B cell (primary cell): ENCODE data around the gene ZNF565. TPM values are rescaled to one million over a fixed set of nuclear protein-coding genes. Genes with fewer than 3 reads are reported as not detected.

Experiments
- ATAC-seq: fragments of 200-7000 bp; cut with Tn5 transposase; one replicate; pipeline ENCODE4 v1.10.0; 2021; ENCODE audit warnings: low read depth, mild to moderate bottlenecking, moderate number of reproducible peaks, moderate library complexity
- CTCF ChIA-PET: fragments of 350-600 bp; sonication (Branson Sonifier 250); formaldehyde crosslinking; loops from one replicate; lab custom pipeline; 2021; ENCODE audit warnings: antibody characterized with exemption, inconsistent platforms; lab: Charles Lee
- POLR2A ChIA-PET: fragments of 350-600 bp; sonication (Branson Sonifier 250); formaldehyde crosslinking; loops from one replicate; lab custom pipeline; 2021; ENCODE audit warnings: antibody characterized with exemption; lab: Charles Lee
- DNase-seq: peaks from one replicate; pipeline ENCODE4 v3.0.0; 2013
- H2AFZ ChIP-seq: 2 replicates; pipeline ENCODE4 v1.6.1; 2012; ENCODE audit warnings: mild to moderate bottlenecking, low read depth, low read length; ENCODE audit not compliant: insufficient read depth, poor library complexity, severe bottlenecking
- H3K27ac ChIP-seq, 2 donors: 1 replicate in 1 of 2; 2 replicates in 1 of 2; pipeline ENCODE4 v1.5.1; 2012 to 2013; ENCODE audit warnings: low read length in 2 of 2, mild to moderate bottlenecking in 2 of 2, moderate library complexity in 1 of 2
- H3K27me3 ChIP-seq, 4 experiments: fragments of 200-600 bp in 1 of 4; sonication (generic) in 1 of 4; replicated peaks in 1 of 4; 1 replicate in 2 of 4; 2 replicates in 2 of 4; pipeline versions ENCODE4 v1.6.1 to v1.7.0; 2013 to 2016; ENCODE audit warnings: low read length in 3 of 4, mild to moderate bottlenecking in 2 of 4, mixed read lengths in 1 of 4, moderate library complexity in 1 of 4; ENCODE audit not compliant: insufficient read depth in 4 of 4, control insufficient read depth in 3 of 4; ENCODE audit errors: control extremely low read depth in 1 of 4
- H3K36me3 ChIP-seq, 2 experiments: replicated peaks in 1 of 2; 1 replicate in 1 of 2; 2 replicates in 1 of 2; pipeline versions ENCODE4 v1.6.1 to v1.7.1; 2013; ENCODE audit warnings: low read length in 1 of 2; ENCODE audit not compliant: insufficient read depth in 2 of 2, control insufficient read depth in 1 of 2; ENCODE audit errors: control extremely low read depth in 1 of 2, extremely low read depth in 1 of 2
- H3K4me1 ChIP-seq, 2 donors: fragments of 200-600 bp in 1 of 2; sonication (generic) in 1 of 2; 1 replicate in 1 of 2; 2 replicates in 1 of 2; pipeline versions ENCODE4 v1.5.1 to v1.6.1; 2013 to 2017; ENCODE audit warnings: low read length in 2 of 2; ENCODE audit not compliant: control insufficient read depth in 2 of 2, insufficient read depth in 2 of 2
- H3K4me2 ChIP-seq: replicated peaks from 2 replicates; pipeline ENCODE3; 2012; ENCODE audit warnings: mild to moderate bottlenecking, low read depth, low read length; ENCODE audit not compliant: poor library complexity, severe bottlenecking
- H3K4me3 ChIP-seq, 5 experiments: fragments of 200-600 bp in 1 of 5; sonication (generic) in 1 of 5; 1 replicate in 3 of 5; 2 replicates in 2 of 5; pipeline versions ENCODE4 v1.5.1 to v1.7.0; 2011 to 2016; ENCODE audit warnings: low read length in 4 of 5, mild to moderate bottlenecking in 4 of 5, low read depth in 2 of 5, control low read depth in 1 of 5, moderate library complexity in 1 of 5; ENCODE audit not compliant: insufficient read depth in 1 of 5; ENCODE audit errors: control extremely low read depth in 1 of 5, extremely low read depth in 1 of 5
- H3K79me2 ChIP-seq: fragments of 200-600 bp; sonication (generic); one replicate; pipeline ENCODE4 v1.6.0; 2016; ENCODE audit warnings: low read length; ENCODE audit not compliant: control insufficient read depth, insufficient read depth
- H3K9ac ChIP-seq: fragments of 200-600 bp; sonication (generic); 2 replicates; pipeline ENCODE4 v1.6.1; 2017; ENCODE audit warnings: mild to moderate bottlenecking, low read length, moderate library complexity
- H3K9me3 ChIP-seq, 3 donors: one replicate each; pipeline versions ENCODE4 v1.6.1 to v1.7.1; 2013; ENCODE audit warnings: low read length in 2 of 3; ENCODE audit not compliant: control insufficient read depth in 2 of 3, insufficient read depth in 1 of 3; ENCODE audit errors: control extremely low read depth in 1 of 3
- H4K20me1 ChIP-seq: 2 replicates; pipeline ENCODE4 v1.6.0; 2012; ENCODE audit warnings: mild to moderate bottlenecking, low read length; ENCODE audit not compliant: insufficient read depth, control insufficient read depth, poor library complexity, severe bottlenecking
- H3K27ac Mint-ChIP-seq: one replicate; pipeline ENCODE4 v1.8.0; 2021; ENCODE audit warnings: mixed read lengths
- H3K27me3 Mint-ChIP-seq: one replicate; pipeline ENCODE4 v1.8.0; 2021; ENCODE audit warnings: mixed read lengths
- H3K4me1 Mint-ChIP-seq: one replicate; pipeline ENCODE4 v1.8.0; 2021; ENCODE audit warnings: mixed read lengths
- H3K4me3 Mint-ChIP-seq: one replicate; pipeline ENCODE4 v1.8.0; 2021; ENCODE audit warnings: mixed read lengths
- H3K9me3 Mint-ChIP-seq: one replicate; pipeline ENCODE4 v1.8.0; 2022; ENCODE audit warnings: mixed read lengths; ENCODE audit not compliant: insufficient read depth
- CTCF ChIP-seq: fragments of 200-600 bp; IDR thresholded peaks from one replicate; pipeline ENCODE4 v1.8.0; 2022; ENCODE audit warnings: antibody characterized with exemption, mild to moderate bottlenecking
- EZH2 ChIP-seq: IDR thresholded peaks from 2 replicates; pipeline ENCODE4 v1.6.1; 2012; ENCODE audit warnings: borderline replicate concordance, low read depth, mild to moderate bottlenecking, moderate library complexity, low read length; ENCODE audit not compliant: insufficient read depth, poor library complexity, severe bottlenecking
- WGBS: methylation state at CpG from one replicate; pipeline ENCODE4 v1.1.5; 2013; ENCODE audit warnings: missing lambda C conversion rate; ENCODE audit not compliant: insufficient coverage; 5-methylcytosine and 5-hydroxymethylcytosine counted together
- intact Hi-C: fragments of 100-400 bp; cut with micrococcal nuclease; formaldehyde crosslinking; loops from one replicate; pipeline ENCODE4 v1.10.0; 2022
- polyA plus RNA-seq: library from polyadenylated mRNA; depleted of rRNA; stranded (reverse); fragments of >200 nt; gene quantifications from 2 replicates; pipeline ENCODE4 v1.2.3, GENCODE V29; 2012
- total RNA-seq, 2 donors: library from RNA; stranded (reverse); fragments of 120-200 nt in 1 of 2; gene quantifications; 1 replicate in 1 of 2; 2 replicates in 1 of 2; pipeline versions ENCODE4 v1.2.3 to v1.2.4, GENCODE V29; 2013 to 2022

The ZNF565 gene
- total and polyA plus RNA-seq, 2 donors (not counting 1 experiment from before 2014, with no cell fraction given) = 2.9 to 5.2 TPM

- peak overlapping the region; percentile 86 for H3K9ac ChIP-seq
- Mint-ChIP-seq H3K4me3 (peak overlapping the region; percentile 96), H3K27ac (peak overlapping the region; percentile 94), H3K27me3 (no peaks in the 10 kb centered on the region), H3K4me1 (peaks cover 15% of the 10 kb centered on the region), H3K9me3 (no peaks in the 10 kb centered on the region)
- POLR2A ChIA-PET = interaction anchor here (0.6 to 3.9 kb wide), 5 partner anchors 11 to 1367 kb away, joined by 4 to 33 read pairs (median 6); partner anchors contain the start of genes POLR2I, TBCB and THAP8
- H3K9me3 ChIP-seq = peaks cover 0 to 5% (median 0%) of the 10 kb centered on the region in 3 donors
- H2AFZ ChIP-seq = peak overlapping the region; percentile 92
- peaks cover 19% of the 10 kb centered on the region for H4K20me1 ChIP-seq
- H3K27me3 ChIP-seq = no peaks in the 10 kb centered on the region
- peak overlapping the region; percentile 81 to 85 for H3K27ac ChIP-seq
- ATAC-seq (no peak), DNase-seq (no peak)
- peaks cover 0 to 10% of the 10 kb centered on the region in 2 experiments for H3K36me3 ChIP-seq
- CTCF ChIA-PET = interaction anchor here (0.8 to 5.6 kb wide), 4 partner anchors 11 to 31 kb away, joined by 3 to 49 read pairs (median 7); no protein-coding TSS in a partner anchor
- peak overlapping the region; percentile 96 for H3K4me2 ChIP-seq
- peaks cover 20% of the 10 kb centered on the region for H3K79me2 ChIP-seq
- no peak for TF ChIP-seq CTCF
- no peak for TF ChIP-seq EZH2
- peaks cover 4 to 14% of the 10 kb centered on the region in 2 donors for H3K4me1 ChIP-seq
- H3K4me3 ChIP-seq = peak overlapping the region; percentile 58 to 99 (median 89)
- intact Hi-C loops = loop anchor here (1.0 kb wide), 2 partner anchors 11 to 75 kb away; partner anchors contain the start of gene ZNF565
- no CpG with 5 or more reads among the region's 7 CpGs for WGBS
These were observed 75.4 kb downstream of the ZNF565 start for GRCh38 chr19:36139120-36139472.

- H3K4me2 ChIP-seq = no peak overlapping the region
- peaks cover 13% of the 10 kb centered on the region for H3K4me1 Mint-ChIP-seq
- peaks cover 20% of the 10 kb centered on the region for H3K79me2 ChIP-seq
- peaks cover 0 to 5% (median 0%) of the 10 kb centered on the region in 3 donors for H3K9me3 ChIP-seq
- no peaks in the 10 kb centered on the region for H3K27me3 Mint-ChIP-seq
- H3K4me3 ChIP-seq = no peak overlapping the region
- no peak for ATAC-seq
- intact Hi-C loops = no loop called here
- no peak overlapping the region for H3K27ac Mint-ChIP-seq
- H3K27me3 ChIP-seq = no peaks in the 10 kb centered on the region
- CTCF ChIA-PET = interaction anchor here (0.8 to 5.6 kb wide), 2 partner anchors 9 to 32 kb away, joined by 3 to 49 read pairs; no protein-coding TSS in a partner anchor
- H3K36me3 ChIP-seq = no peaks in the 10 kb centered on the region
- WGBS = 85% methylated on average over 7 of the region's 12 CpGs
- H3K9me3 Mint-ChIP-seq = no peaks in the 10 kb centered on the region
- no peak for DNase-seq
- TF ChIP-seq CTCF (no peak), EZH2 (no peak)
- H4K20me1 ChIP-seq = peaks cover 10% of the 10 kb centered on the region
- no peak overlapping the region for H3K4me3 Mint-ChIP-seq
- H3K27ac ChIP-seq = no peak overlapping the region
- POLR2A ChIA-PET = interaction anchor here (0.6 to 3.9 kb wide), 2 partner anchors 9 to 205 kb away, joined by 5 to 33 read pairs; no protein-coding TSS in a partner anchor
- peaks cover 4 to 14% of the 10 kb centered on the region in 2 donors for H3K4me1 ChIP-seq
- no peak overlapping the region for H2AFZ ChIP-seq
- no peak overlapping the region for H3K9ac ChIP-seq
These were observed 77.3 kb downstream of the ZNF565 start for GRCh38 chr19:36136964-36137686.
